Medulla oblongata (tissue), 1 donor: ENCODE data around the gene DBH.
"Not testable (repeated sequence)": the region's sequence is repeated elsewhere in the genome, so short reads cannot be mapped to it uniquely, and the experiment has no call there.

Source experiments
- DNase-seq: peaks from one replicate; pipeline ENCODE4 v3.0.0-alpha.2; 2015; ENCODE audit errors: extremely low spot score

Gene DBH

DNA sequence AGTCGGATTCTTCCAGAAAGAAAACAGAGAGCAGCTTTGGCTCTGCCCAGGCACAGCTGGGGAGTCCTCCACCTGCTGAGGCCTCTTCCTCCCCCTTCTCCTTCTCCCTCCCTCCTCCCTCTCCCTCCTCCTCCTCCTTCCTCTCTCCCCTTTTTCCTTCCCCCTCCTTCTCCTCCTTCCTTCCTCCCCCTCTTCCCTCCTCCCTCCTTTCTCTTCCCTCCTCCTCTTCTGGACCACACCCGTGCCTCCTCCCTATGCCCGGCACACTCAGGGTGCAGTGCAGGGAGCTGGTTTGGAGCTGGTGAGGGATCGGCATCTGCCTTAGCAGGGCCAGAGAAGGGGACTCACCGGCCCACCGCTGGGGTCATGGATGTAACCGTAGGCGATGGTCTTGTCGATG lies 30.2 kb downstream of the DBH start:
- no peak for DNase-seq

DNA sequence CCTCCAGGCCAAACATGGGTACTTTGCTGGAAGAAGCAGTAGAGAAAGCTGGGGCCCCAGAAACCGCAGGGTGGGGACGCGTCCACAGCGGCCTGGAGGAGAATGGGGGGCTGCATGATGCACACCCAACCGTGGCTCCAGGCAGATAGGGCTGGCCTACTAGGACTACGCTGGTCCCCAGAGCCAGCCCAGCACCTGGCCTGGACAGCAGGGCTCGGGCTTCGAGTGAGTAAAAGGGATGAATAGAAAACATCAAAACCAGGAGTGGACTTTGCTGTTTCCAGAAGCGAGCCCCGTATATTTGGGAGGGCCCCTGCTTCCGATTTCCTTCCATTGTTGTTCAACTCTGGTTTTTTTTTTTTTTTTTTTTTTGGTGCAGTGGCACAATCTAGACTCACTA lies 30.7 kb downstream of the DBH start:
- no peak for DNase-seq

DNA sequence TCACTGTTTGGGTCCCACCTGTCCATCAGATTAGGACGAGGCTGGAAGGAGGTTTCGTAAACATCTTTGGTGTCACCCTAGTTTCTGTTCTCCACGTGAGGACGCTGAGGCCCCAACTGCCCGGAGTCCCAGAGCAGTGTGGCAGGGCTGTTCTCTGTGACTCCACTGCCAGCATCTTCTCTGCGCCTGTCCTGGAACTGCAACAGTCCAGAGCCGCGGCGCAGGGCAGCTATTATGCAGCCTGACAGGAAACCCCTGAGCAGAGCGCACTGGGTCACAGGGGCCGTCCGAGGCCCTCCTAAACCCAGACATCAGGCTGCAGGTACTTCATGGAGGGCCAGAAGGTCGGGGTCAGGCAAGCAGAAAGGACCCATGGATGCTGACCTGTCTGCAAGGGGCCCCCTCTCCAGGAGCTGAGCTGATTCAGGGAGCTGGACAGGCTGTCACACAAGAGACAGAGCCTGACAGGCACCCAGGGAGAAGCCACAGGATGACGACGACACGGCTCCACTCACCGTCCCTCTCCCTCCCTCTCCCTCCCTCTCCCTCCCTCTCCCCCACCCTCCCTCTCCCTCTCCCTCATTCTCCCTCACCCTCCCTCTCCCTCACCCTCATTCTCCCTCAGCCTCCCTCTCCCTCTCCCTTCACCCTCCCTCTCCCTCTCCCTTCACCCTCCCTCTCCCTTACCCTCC lies 31.7 kb downstream of the DBH start:
- no peak for DNase-seq

DNA sequence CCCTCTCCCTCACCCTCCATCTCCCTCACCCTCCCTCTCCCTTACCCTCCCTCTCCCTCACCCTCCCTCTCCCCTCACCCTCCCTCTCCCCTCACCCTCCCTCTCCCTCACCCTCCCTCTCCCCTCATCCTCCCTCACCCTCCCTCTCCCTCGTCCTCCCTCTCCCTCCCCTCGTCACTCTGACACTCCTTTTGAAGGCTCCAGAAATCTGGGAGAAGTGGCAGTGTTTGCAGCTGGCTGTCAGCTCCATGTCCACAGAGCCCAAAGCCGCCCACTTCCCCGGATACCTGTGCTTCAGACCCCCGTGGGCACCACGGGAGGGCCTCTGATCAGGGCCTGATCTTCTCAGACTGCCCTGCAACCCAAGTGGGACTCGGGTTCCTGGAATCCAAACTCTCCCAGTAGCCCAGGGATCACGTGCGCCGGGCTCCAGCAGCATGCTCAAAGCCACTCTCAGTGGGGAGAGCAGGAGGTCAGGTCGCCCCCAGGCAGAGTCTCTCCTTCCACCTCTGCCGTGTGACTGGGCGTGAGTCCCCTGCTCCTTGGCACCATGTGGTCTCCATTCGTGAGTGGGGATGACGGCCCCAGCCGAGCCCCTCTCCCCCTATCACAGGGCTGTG lies 33.1 kb downstream of the DBH start:
- DNase-seq, result no peak

DNA sequence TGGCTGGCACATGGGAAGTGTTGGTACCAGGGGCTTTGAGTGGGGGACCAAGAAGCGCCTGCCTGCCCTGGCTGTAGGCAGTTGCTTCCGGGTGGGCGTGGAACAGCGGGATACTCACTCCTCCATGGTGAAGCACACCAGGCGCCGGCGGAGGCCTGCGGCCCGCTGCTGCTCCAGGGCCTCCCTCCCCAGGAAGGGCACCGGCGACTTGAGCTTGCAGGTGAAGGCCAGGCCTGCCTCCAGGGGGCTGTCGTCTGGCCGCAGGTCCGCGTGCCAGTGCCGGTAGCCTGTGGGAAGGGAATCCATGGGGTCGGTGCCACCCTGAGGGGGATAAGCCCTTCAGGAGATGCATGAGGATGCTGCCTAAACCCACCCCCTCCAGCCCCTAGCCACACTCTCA lies 34.3 kb downstream of the DBH start:
- DNase-seq, result no peak

DNA sequence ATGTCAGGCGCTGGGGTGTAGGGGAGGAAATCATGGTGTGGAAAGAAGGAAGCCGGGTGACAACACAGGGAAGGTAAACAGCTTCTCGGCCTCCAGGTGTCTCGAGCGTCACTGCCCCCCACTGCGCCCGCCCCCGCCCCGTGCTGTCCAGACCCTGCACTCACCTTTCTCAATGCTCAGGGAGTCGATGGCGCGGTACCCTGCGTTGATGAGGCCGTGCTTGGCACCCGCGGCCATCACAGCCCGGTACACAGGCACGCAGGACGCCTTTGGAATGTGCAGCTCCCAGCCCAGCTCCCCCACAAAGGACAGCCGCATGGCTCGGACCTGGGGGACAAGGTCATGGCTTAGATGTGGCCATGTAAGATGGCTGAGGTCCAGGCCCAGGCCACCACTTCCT lies 35.2 kb downstream of the DBH start:
- DNase-seq, result no peak

DNA sequence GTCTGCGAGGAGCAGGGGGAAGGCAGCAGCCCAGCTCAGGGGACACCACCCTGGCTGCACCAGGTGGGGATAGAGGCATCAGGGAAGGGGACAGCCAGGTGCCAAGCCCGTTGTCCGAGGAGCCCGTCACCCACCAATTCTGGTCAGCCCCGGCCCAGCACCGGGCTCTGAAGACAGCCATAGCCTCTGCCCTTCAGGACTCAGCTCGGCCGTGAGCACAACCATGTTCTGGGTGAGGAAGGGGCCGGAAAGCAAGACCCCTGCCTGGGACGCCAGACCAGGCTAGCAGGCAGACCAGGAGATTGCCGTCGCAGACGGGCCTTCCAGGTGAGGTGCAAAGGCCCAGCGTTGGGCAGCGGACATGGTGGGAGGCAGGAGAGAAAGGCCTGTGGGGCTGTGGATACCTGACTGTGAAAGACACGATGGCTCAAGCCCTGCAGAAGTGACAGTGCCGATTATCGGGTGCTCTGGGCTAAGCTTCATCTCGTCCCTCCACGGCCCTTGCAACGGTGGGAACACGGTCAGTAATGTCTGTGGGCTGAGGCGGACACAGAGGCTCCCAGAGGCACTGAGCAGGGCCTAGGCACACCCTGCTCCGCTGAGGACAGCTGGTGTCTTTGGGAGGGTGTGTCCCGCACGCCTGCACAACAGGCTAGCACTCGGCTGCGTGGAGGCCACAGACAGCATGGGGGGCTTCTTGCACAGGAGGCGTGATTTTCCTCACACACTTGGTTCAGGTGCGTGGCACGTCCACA lies 36.5 kb downstream of the DBH start:
- no peak for DNase-seq

DNA sequence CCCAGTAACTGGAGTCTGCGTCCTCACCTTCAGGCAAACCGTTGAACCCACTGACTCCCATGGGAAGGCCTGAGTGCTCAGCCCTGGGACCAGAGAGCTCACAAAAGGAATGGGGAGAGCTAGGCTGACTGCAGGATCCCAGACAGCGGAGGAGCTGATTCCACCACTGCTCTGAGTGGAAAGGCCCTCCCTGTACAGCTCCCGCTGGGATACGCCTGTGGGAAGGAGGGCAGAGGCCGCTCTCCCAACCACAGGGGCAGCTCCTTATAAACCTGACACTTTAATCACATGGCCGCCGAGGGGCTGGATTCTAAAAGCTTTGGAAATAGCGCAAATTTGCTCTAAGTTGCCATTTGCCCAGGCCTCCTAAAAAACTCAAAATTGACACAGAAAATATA lies 37.1 kb downstream of the DBH start:
- DNase-seq, result no peak

DNA sequence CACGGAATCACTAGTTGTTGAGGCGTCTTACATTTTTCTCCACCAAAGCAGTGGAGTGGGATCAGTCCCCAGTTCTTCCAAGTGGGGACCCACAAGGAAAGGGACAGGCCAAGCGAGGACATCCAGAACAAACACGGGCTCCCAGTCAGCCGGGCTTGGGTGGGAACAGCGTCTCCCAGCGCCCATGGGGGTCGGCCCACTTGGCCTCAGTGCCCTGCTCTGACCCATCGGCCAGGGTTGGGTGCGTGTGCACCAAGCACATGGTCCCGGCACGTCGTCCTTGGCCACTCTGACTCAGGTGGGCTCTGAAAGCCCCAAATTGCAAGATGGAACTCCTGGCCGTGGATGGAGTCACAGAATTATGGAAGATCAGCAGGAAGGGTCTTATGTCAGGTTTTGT lies 37.9 kb downstream of the DBH start:
- DNase-seq, result no peak

DNA sequence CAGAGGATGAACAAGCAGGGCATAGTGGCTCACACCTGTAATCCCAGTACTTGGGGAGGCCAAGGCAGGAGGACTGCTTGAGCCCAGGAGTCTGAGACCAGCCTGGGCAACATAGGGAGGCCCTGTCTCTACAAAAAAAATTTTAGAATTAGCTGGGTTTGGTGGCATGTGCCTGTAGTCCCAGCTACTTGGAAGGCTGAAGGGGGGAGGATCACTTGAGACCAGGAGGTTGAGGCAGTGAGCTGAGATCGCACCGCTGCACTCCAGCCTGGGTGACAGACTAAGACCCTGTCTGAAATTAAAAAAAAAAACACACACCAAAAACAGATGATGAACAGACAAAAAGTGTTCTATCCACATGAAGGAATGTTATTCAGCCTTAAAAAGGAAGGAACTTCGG lies 39.6 kb downstream of the DBH start:
- not testable (repeated sequence) for DNase-seq

DNA sequence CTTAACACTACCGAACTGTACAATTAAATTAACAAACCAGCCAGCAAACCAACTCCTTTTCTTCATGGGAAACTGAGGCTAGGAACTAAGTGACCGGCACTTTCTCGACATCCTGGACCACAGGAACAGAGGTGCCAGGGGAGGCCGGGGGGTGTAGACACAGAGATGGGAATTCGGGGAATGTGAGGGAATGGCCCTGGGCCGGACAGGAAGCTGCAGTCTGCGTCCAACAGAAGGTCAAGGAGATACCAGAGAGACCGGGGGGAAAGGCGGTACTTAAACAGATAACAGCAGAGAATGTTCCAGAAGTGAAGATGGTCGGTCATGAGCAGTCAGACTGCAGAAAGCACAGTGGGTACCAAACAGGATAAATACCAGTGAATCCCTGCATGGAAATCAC lies 40.3 kb downstream of the DBH start:
- no peak for DNase-seq

DNA sequence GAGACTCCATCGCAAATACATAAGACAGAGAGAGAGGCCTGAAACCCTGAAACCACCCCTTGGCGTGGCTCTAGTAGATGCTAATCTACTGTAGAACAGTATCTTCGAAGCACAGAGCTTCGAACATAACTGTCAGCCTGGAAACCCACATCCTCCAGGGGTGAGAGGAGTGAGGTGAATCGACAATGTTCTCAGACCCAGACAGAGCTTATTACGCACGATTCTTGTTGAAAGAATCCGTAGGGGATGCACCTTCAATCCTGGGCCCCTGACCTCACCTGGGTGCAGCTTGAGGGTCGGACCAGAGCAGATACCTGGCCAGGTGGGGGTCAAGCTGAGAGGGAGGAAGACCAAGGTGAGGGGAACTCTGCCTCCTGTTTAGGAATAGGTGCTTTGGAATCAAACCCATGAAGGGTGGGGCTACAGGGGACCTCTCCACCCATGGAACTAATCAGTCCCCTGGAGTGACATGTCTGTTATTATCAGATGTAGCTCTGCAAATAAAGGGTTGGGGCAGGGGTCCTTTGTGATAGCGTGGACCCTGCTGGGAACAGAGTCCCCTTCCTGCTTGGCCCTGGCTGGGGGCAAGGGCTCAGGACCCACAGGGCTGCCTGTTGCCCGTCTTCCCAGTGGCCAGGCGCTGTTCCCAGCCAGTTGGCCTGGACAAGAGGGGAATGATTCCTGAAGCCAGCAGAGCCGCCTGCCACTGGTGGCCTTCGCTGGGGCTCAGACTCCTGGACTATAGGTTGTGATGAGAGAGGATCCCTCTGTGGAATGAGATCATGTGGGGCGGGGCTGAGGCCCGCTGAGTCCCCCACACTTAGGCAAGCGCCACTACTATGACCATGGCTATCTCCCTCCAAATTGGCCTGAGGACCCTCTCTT lies 41.2 kb downstream of the DBH start:
- DNase-seq, result no peak

DNA sequence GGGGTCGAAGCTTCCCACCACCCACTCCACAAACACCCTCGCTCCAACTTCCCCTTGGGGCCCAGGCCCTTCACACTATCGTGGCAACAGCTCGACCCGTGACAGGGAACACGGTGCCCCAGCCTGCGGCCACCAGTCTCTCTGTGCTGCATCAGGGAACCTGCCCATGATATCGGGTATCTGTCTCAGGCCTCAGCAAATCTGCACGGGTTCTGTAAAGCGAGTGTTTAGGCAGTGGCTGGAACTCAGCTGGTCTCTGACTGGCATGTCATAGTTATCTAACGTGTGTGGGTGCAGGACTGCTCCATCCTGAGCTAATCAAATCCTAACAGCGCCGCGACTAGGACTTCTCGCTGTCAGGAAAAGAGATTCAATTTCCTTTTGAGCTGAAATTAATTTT lies 42.9 kb downstream of the DBH start:
- DNase-seq, result no peak

DNA sequence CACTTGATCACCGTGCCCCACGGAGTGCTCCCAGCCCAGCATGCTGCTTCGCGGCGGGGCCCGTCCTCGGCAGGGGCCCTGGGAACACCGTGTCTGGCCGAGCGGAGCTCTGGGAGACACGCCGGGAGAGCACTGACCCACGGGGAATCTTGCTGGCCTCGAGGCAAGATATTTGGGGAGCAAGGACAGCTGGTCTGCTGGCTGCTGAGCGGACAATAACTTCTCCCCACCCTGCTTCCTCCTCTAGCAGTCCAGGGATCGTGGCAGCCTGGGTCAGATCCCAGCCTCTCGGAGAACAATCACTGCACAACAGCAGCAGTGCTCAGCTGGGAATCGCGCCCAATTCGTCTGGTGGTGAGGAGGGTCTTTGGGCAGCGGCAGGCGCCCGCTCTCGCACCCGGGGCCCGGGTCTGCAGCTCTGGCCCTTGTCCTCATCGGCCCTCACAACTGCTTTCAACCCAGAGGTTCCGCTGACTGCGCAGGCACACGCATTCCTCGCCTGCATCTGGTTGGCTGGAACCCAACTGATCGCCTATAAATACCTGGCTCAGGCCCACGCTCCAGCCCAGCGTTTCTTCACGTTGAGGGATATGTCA lies 43.4 kb downstream of the DBH start:
- DNase-seq, result no peak

DNA sequence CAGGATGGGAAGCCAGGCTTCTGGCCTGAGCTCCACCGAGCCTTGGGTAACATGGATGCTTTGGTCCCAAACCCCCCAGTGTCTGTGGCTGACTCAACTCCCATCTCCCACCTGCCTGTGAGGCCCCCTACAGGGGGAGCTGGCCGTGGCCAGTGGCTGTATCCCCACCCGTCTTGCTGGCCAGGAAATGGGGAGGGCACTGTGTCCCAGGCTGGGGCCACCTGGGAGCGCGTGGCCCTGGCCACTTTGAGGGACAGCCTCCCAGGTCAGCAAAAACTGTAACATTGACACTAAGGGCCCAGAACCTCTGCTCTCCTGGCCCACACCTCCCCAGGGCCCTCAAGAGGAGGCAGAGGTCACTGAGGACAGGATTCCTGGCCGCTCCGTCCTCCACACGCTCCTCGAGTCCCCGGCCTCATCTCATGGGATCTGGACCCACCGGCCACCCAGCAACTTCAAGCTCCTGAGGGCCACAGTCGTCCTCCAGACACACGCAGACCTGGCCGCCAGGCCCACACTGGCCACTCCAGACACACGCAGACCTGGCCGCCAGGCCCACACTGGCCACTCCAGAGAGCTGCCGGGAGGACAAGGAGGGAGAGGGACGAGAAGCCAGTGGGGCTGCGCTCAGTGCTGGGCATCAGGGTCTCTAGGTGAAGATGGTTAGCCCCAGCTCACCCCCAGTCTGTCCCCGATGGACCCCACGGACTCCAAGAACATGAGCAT lies 44.2 kb downstream of the DBH start:
- no peak for DNase-seq

DNA sequence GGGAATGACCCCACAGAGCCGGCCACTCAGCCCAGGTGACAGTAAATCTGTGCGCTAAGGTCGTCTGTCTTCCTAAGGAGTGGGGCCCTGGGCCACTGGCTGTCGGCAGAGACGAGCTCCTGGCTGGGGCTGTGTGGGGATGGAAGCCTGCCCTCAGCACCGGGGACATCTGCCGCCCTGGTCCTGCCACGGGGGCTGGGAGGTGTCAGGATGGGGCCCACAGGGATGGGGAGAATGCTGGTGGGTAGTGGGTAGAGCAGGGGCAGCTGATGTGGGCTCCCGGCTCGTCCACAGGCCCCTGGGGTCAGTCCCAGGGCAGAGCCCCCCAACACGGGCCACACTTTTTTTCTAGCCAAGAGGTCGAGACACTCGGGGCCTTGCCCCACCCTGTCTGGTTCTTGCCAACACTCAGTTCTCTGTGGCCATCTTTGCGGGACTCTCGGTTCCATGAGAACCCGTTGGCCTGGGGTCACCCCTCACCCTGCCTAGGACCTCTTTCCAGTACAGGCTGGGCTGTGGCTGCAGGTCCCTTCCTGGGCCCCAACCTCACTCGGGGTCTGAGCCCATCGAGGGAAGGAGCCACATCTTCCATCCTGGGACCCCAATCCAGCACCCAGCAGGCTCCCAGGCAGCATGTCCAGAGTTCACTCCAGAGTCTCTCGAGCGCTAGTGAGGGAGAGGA lies 45.0 kb downstream of the DBH start:
- DNase-seq, result no peak

DNA sequence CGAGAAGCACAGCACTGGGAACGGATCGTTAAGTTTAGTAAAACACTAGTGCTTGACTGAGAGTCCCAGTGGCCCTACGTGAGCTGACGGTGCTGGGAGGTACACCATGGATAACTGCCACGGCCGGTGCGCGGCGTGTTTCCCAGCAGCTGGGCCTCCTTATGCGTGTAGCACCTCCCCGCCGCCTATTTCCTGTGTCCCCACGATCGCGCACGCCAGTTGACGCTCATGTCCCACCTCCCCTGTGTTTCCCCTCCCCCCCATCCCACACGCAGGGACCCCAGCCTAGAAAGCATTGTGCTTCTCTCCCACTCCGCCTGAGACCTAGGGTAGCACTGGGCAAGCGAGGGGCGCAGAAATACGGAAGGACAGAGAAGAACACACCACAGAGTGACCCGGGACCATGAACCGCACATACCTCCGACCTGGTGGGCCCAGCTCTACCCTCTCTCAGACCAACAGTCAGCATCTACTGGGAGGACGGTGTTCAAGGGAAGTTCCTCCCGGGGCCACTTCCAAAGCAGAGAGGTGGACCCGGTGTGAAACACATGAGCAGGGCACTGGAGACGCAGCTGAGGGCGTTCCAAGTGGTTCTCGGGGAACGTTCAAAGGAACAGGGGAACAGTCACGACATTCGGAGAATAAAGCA lies 45.6 kb downstream of the DBH start:
- DNase-seq, result no peak

DNA sequence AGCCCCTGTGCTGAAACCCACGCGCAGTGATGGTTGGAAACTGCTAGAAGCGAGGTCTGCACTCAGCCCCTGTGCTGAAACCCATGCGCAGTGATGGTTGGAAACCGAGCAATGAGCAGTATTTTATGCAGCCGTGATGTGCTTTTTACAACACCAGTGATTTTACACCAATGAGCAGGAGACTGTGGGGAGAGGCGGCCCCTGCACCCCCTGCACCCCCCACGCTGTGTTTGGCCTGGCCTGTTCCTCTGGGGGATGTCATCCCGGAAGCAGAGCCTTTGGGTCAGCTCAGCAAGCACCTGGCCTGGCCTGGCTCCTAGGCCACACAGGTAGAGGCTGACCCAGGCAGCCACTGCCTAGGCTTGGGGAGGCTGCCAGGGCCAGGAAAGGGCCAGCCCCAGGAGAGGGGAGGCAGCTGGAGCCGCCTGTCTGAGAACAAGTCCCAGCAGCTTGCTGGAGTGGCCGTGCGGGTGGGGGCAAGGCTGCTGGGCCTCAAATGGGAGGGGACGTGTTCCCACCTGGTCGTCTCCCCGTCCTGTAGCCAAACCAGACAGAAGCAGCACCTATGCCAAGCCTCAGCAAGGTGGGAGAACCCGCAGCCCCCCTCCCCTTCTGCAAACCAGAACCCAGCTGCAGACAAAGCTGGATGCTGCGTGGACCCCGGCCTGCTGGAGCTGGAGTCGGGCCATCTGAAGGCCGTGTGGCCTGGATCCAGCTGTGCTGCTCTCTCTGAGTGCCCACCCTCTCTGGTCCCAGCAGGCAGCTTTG lies 46.8 kb downstream of the DBH start:
- DNase-seq, result no peak

DNA sequence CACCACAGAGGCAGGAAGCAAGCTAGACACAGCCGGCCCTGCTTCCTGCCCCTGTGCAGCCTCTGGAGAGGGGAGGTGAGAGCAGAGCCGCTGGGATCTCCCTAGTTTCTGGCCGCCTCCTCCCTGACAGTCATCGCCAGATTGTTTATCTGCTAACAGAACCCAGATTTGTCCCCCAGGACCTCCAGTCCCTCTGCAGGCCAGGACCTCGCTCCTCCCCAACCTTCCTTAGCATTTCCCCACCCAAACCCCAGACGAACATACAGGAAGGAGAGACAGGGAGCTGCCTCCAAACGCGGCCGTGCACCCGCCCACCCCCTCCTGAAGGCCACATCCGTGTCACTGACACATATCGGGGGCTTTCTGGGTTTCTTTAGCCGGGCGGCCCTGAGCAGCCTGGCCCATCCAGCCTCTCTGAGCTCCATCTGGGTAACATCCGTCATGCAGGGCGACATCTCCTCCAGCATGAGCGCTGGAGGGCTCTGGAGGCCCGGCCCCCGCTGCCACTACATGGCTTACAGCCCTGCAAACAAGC lies 47.5 kb downstream of the DBH start:
- no peak for DNase-seq
